ENCODE measurements around the gene KCNA1.

DNA sequence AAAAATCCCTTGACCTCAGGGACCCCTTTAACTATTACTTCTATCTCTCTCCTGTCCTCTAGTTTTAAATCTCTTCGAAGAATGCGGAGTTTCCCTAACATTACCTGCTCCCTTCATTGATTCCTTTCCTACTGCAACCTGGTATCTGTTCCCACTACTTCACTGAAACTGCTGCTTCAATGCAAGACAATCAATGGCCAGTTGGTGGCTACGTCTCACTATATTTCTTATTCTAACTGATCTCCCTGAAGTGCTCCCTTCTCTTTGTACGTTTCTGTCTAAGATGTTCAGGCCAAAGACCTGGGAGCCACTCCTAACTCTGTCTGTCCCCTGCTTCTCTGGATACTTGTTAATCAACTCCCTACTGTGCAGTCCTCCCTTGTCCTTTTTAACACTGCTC is 10.3 kb upstream of the KCNA1 start:
- TF ChIP-seq POLR2AphosphoS5 (IDR thresholded peaks at IDR 0.05; ENCODE audit: insufficient read depth, low read depth, low read length) (no peak), POLR2A (IDR thresholded peaks at IDR 0.05; ENCODE audit: low read depth, low read length) (no peak), EZH2 (IDR thresholded peaks at IDR 0.05; ENCODE audit: borderline replicate concordance, low read depth, low read length, severe bottlenecking) (no peak), MYC (IDR thresholded peaks at IDR 0.05; ENCODE audit: low read depth, low read length) (no peak), FOS (IDR thresholded peaks at IDR 0.05; ENCODE audit: borderline replicate concordance, insufficient read depth, low read length) (no peak), JUN (IDR thresholded peaks at IDR 0.05; ENCODE audit: borderline replicate concordance, insufficient read depth, insufficient read length, low read depth) (no peak)
- TF ChIP-seq, protein P1, sequence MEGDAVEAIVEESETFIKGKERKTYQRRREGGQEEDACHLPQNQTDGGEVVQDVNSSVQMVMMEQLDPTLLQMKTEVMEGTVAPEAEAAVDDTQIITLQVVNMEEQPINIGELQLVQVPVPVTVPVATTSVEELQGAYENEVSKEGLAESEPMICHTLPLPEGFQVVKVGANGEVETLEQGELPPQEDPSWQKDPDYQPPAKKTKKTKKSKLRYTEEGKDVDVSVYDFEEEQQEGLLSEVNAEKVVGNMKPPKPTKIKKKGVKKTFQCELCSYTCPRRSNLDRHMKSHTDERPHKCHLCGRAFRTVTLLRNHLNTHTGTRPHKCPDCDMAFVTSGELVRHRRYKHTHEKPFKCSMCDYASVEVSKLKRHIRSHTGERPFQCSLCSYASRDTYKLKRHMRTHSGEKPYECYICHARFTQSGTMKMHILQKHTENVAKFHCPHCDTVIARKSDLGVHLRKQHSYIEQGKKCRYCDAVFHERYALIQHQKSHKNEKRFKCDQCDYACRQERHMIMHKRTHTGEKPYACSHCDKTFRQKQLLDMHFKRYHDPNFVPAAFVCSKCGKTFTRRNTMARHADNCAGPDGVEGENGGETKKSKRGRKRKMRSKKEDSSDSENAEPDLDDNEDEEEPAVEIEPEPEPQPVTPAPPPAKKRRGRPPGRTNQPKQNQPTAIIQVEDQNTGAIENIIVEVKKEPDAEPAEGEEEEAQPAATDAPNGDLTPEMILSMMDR (IDR thresholded peaks at IDR 0.05; ENCODE audit: extremely low read depth in 1 of 2, insufficient read depth in 1 of 2, low read depth in 1 of 2, low read length in 2 of 2): no peak
